ENCODE measurements around the gene SYT6. TPM values are rescaled to one million over a fixed set of nuclear protein-coding genes. Genes with fewer than 3 reads are reported as not detected.
A peak's percentile ranks its signal among the peaks of the same experiment; 100 is the strongest.

Gene SYT6
- total RNA-seq, 1 experiment from 2014 or later: 66.0 TPM

- CTCF ChIA-PET: interaction anchor here (0.6 to 1.0 kb wide), 4 partner anchors 29 to 178 kb away, joined by 3 to 6 read pairs (median 4); partner anchors contain the start of gene SYT6
Measured at GRCh38 chr1:114104949-114105348, 48.7 kb downstream of the SYT6 start.

GRCh38 chr1:114103992-114104391 is 49.7 kb downstream of the SYT6 start:
- POLR2A ChIA-PET (ENCODE audit: low non-redundant PET): no interaction called here
- no peaks in the 10 kb centered on the region for H3K27me3 ChIP-seq (replicated peaks; ENCODE audit: insufficient read depth, low read depth, low read length, poor library complexity)
- no peak for TF ChIP-seq EZH2 (IDR thresholded peaks at IDR 0.05; ENCODE audit: borderline replicate concordance, low read depth, low read length, poor library complexity, severe bottlenecking)
- TF ChIP-seq CTCF (conservative IDR thresholded peaks at IDR 0.05; ENCODE audit: low read depth, low read length): no peak
- CTCF ChIA-PET: no interaction called here
- no peaks in the 10 kb centered on the region for H3K9me3 ChIP-seq (ENCODE audit: low read depth, low read length, poor library complexity, severe bottlenecking)
- intact Hi-C loops (cut with micrococcal nuclease; ENCODE audit: unreplicated experiment): no loop called here
- H3K36me3 ChIP-seq (ENCODE audit: insufficient read depth, low read length, poor library complexity, severe bottlenecking): peaks cover 56% of the 10 kb centered on the region
- no peak overlapping the region for H3K27ac ChIP-seq (ENCODE audit: low read depth, low read length, poor library complexity, severe bottlenecking)
- no peak overlapping the region for H3K4me3 ChIP-seq (ENCODE audit: low read depth, low read length, poor library complexity, severe bottlenecking)
- no TSS peak for BruUV-seq (replicated peaks)
- DNase-seq (ENCODE audit: low spot score): no peak
- H3K4me1 ChIP-seq (ENCODE audit: insufficient read depth, low read length, poor library complexity, severe bottlenecking): peaks cover 43% of the 10 kb centered on the region

More at GRCh38 chr1:114104949-114105348, 48.7 kb downstream of the SYT6 start:
- peaks cover 46% of the 10 kb centered on the region for H3K36me3 ChIP-seq (ENCODE audit: insufficient read depth, low read length, poor library complexity, severe bottlenecking)
- H3K27me3 ChIP-seq (replicated peaks; ENCODE audit: insufficient read depth, low read depth, low read length, poor library complexity): no peaks in the 10 kb centered on the region
- intact Hi-C loops (cut with micrococcal nuclease; ENCODE audit: unreplicated experiment): no loop called here
- TF ChIP-seq EZH2 (IDR thresholded peaks at IDR 0.05; ENCODE audit: borderline replicate concordance, low read depth, low read length, poor library complexity, severe bottlenecking): no peak
- TF ChIP-seq CTCF (conservative IDR thresholded peaks at IDR 0.05; ENCODE audit: low read depth, low read length): peak; percentile 30; the same call in 1 of the 2 replicates
- H3K27ac ChIP-seq (ENCODE audit: low read depth, low read length, poor library complexity, severe bottlenecking): peak overlapping the region; percentile 34
- POLR2A ChIA-PET (ENCODE audit: low non-redundant PET): interaction anchor here (0.6 kb wide), 1 partner anchor 93 kb away, joined by 3 read pairs; no protein-coding TSS in a partner anchor
- H3K4me3 ChIP-seq (ENCODE audit: low read depth, low read length, poor library complexity, severe bottlenecking): no peak overlapping the region
- H3K4me1 ChIP-seq (ENCODE audit: insufficient read depth, low read length, poor library complexity, severe bottlenecking): peaks cover 50% of the 10 kb centered on the region
- H3K9me3 ChIP-seq (ENCODE audit: low read depth, low read length, poor library complexity, severe bottlenecking): no peaks in the 10 kb centered on the region
- DNase-seq (ENCODE audit: low spot score): peak; percentile 42
- no TSS peak for BruUV-seq (replicated peaks)

DNA sequence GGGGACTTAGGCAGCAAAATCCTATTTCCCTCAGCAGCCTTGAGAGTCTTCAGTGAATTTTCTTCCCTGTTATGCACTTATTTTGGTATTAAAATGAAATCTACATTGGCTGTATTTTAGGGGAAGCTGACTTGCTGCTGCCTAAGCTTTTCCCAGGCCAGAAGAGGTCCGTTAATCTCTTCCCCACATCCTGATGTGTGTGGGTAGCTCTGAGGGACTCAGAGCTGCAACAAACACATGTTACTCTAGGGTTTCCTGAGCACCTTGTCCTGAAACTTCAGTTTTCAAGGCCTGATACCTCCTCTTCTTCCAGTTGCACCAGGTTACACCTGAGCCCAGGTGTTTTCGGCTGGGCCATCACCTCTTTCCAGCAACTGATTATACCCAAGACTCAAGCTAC is 51.5 kb downstream of the SYT6 start:
- POLR2A ChIA-PET (ENCODE audit: low non-redundant PET): interaction anchor here (0.6 kb wide), 2 partner anchors 11 to 118 kb away, joined by 3 to 4 read pairs; no protein-coding TSS in a partner anchor
- TF ChIP-seq EZH2 (IDR thresholded peaks at IDR 0.05; ENCODE audit: borderline replicate concordance, low read depth, low read length, poor library complexity, severe bottlenecking) (no peak), CTCF (conservative IDR thresholded peaks at IDR 0.05; ENCODE audit: low read depth, low read length) (no peak)
- CTCF ChIA-PET: no interaction called here
- H3K27me3 ChIP-seq (replicated peaks; ENCODE audit: insufficient read depth, low read depth, low read length, poor library complexity): no peaks in the 10 kb centered on the region
- H3K4me1 ChIP-seq (ENCODE audit: insufficient read depth, low read length, poor library complexity, severe bottlenecking): peaks cover 24% of the 10 kb centered on the region
- BruUV-seq (replicated peaks): no TSS peak
- no peak overlapping the region for H3K4me3 ChIP-seq (ENCODE audit: low read depth, low read length, poor library complexity, severe bottlenecking)
- DNase-seq (ENCODE audit: low spot score): no peak
- intact Hi-C loops (cut with micrococcal nuclease; ENCODE audit: unreplicated experiment): no loop called here
- H3K9me3 ChIP-seq (ENCODE audit: low read depth, low read length, poor library complexity, severe bottlenecking): no peaks in the 10 kb centered on the region
- no peak overlapping the region for H3K27ac ChIP-seq (ENCODE audit: low read depth, low read length, poor library complexity, severe bottlenecking)
- H3K36me3 ChIP-seq (ENCODE audit: insufficient read depth, low read length, poor library complexity, severe bottlenecking): peaks cover 74% of the 10 kb centered on the region
